ENCODE measurements around the gene PIK3C2A. TPM values are rescaled to one million over a fixed set of nuclear protein-coding genes. Genes with fewer than 3 reads are reported as not detected.

Gene PIK3C2A, protein sequence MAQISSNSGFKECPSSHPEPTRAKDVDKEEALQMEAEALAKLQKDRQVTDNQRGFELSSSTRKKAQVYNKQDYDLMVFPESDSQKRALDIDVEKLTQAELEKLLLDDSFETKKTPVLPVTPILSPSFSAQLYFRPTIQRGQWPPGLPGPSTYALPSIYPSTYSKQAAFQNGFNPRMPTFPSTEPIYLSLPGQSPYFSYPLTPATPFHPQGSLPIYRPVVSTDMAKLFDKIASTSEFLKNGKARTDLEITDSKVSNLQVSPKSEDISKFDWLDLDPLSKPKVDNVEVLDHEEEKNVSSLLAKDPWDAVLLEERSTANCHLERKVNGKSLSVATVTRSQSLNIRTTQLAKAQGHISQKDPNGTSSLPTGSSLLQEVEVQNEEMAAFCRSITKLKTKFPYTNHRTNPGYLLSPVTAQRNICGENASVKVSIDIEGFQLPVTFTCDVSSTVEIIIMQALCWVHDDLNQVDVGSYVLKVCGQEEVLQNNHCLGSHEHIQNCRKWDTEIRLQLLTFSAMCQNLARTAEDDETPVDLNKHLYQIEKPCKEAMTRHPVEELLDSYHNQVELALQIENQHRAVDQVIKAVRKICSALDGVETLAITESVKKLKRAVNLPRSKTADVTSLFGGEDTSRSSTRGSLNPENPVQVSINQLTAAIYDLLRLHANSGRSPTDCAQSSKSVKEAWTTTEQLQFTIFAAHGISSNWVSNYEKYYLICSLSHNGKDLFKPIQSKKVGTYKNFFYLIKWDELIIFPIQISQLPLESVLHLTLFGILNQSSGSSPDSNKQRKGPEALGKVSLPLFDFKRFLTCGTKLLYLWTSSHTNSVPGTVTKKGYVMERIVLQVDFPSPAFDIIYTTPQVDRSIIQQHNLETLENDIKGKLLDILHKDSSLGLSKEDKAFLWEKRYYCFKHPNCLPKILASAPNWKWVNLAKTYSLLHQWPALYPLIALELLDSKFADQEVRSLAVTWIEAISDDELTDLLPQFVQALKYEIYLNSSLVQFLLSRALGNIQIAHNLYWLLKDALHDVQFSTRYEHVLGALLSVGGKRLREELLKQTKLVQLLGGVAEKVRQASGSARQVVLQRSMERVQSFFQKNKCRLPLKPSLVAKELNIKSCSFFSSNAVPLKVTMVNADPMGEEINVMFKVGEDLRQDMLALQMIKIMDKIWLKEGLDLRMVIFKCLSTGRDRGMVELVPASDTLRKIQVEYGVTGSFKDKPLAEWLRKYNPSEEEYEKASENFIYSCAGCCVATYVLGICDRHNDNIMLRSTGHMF (N-terminal part only)
- total RNA-seq, result 48.6 and 63.6 TPM in 2 replicates

GRCh38 chr11:17207317-17208256, at the start of gene PIK3C2A:
Gene PIK3C2A (minus strand): TSS chr11:17207986. CDS start chr11:17169741, 38,245 bp downstream.

Other genes with a start within 250 kb of the PIK3C2A start
- gene PLEKHA7, start 193.6 kb downstream of the PIK3C2A start, total RNA-seq, result 2.3 and 2.7 TPM in 2 replicates
- 1,470 and 2,357 TPM in 2 replicates for gene RPS13, start 130.3 kb downstream of the PIK3C2A start, total RNA-seq
- gene NUCB2, start 68.8 kb upstream of the PIK3C2A start, total RNA-seq, result 29.6 and 31.5 TPM in 2 replicates
- 2.6 and 2.9 TPM in 2 replicates for gene NCR3LG1, start 143.8 kb upstream of the PIK3C2A start, total RNA-seq
- 0.24 and 0.43 TPM in 2 replicates for gene KCNJ11, start 180.7 kb upstream of the PIK3C2A start, total RNA-seq

Data from tracheal epithelial cell (primary cell).